H1 (cell line): ENCODE data around the gene GCAT. TPM values are rescaled to one million over a fixed set of nuclear protein-coding genes. Genes with fewer than 3 reads are reported as not detected.

Experiments
- BCL11A ChIP-seq, 2 experiments: IDR thresholded peaks; one replicate each; pipeline ENCODE4 v1.6.1; 2011; ENCODE audit warnings: low read depth in 2 of 2, low read length in 2 of 2, mild to moderate bottlenecking in 2 of 2
- CEBPB ChIP-seq: IDR thresholded peaks from 2 replicates; pipeline ENCODE4 v1.6.1; 2012; ENCODE audit warnings: low read depth, low read length
- CHD7 ChIP-seq: fragments of 300-600 bp; sonication (generic); IDR thresholded peaks from 2 replicates; pipeline ENCODE4 v1.7.1; 2012; ENCODE audit warnings: low read length, moderate library complexity, mild to moderate bottlenecking, inconsistent platforms; ENCODE audit not compliant: insufficient replicate concordance
- HDAC2 ChIP-seq, 2 experiments: fragments of 300-600 bp in 1 of 2; sonication (generic) in 1 of 2; IDR thresholded peaks; 2 replicates each; pipeline ENCODE4 v1.6.1; 2011 to 2012; ENCODE audit warnings: low read depth in 2 of 2, low read length in 2 of 2, mild to moderate bottlenecking in 2 of 2, moderate library complexity in 2 of 2, borderline replicate concordance in 1 of 2, inconsistent platforms in 1 of 2
- PHF8 ChIP-seq: fragments of 200-600 bp; sonication (generic); conservative IDR thresholded peaks from 2 replicates; pipeline ENCODE4 v1.7.1; 2012; ENCODE audit warnings: low read depth, mild to moderate bottlenecking, inconsistent platforms, low read length, moderate library complexity
- SUZ12 ChIP-seq: fragments of 200-600 bp; sonication (generic); IDR thresholded peaks from 2 replicates; pipeline ENCODE4 v1.6.1; 2012; ENCODE audit warnings: mild to moderate bottlenecking, inconsistent platforms, low read length, moderate library complexity, mixed read lengths
- polyA plus RNA-seq, 7 experiments: library from polyadenylated mRNA; depleted of rRNA in 3 of 7; stranded (reverse) in 5 of 7; unstranded in 2 of 7; fragments of >200 nt in 5 of 7; fragments of 200-250 nt in 2 of 7; gene quantifications; 1 replicate in 5 of 7; 2 replicates in 1 of 7; 4 replicates in 1 of 7; pipeline versions ENCODE4 v1.2.1 to v1.2.3, GENCODE V29; 2011 to 2013; ENCODE audit warnings: missing spikeins in 2 of 7, mixed read lengths in 2 of 7
- total RNA-seq: library from RNA; stranded (reverse); fragmentation: NEBNext Ultra II Directional; extraction: Animal tissue kit (Norgen Biotek cat#: 25700); gene quantifications from 2 replicates; pipeline ENCODE4 v1.2.1, GENCODE V29; 2021
- TF ChIP-seq, protein P1 (sequence below), 3 experiments: IDR thresholded peaks; 1 replicate in 2 of 3; 2 replicates in 1 of 3; pipeline versions ENCODE4 v1.5.1 to v1.6.1; 2011; ENCODE audit warnings: low read length in 3 of 3, mild to moderate bottlenecking in 3 of 3, inconsistent platforms in 2 of 3, low read depth in 1 of 3, moderate library complexity in 1 of 3; ENCODE audit not compliant: insufficient read depth in 1 of 3; ENCODE audit errors: control extremely low read depth in 1 of 3

Gene GCAT
- total and polyA plus RNA-seq, 2 of the 8 experiments (the other 6 are each of a cell fraction or from before 2014, with no cell fraction given), result 24.3 to 47.5 TPM

DNA sequence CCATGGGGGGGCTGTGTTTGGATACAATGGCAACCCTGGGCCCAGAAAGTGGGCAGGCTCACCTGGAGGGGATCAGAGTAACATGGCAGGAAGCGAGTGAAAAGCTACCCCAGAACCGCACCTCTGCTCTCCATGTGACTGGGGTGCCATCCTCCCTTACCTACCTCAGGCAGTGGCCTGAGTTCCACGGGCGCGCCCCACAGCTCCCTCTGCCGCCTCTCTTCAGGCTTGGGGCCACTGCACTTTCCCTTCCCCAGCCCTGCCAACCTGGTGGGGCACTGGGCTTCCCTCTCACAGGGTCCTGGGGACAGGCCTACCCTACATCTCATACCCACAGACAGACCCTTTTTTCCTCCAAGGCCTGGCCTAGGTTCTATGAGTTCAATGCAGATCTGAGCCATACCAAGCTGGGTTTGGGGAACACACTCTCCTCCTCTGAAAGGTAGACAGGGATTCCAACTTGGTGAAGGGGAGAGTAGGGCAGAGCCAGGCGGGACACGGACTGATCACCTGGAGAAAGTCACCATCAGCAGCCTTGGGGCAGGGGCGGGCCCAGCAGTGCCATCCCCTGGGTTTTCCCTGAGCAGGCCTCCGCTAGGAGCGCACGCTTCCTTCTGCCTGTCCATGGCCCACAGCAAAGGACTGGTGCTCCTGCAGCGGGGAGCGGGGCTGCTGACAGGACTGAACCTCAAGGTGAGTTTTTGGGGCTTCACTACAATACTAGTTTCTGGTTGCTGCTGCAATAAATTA is 22.5 kb downstream of the GCAT start (continued):
- TF ChIP-seq CHD7, result no peak
- no peak for TF ChIP-seq SUZ12
- no peak for TF ChIP-seq HDAC2 (IDR thresholded peaks at IDR 0.05; ENCODE audit: borderline replicate concordance in 1 of 2, low read depth in 2 of 2, low read length in 2 of 2)
- TF ChIP-seq BCL11A (IDR thresholded peaks at IDR 0.05; ENCODE audit: low read depth in 2 of 2, low read length in 2 of 2), result no peak
- TF ChIP-seq PHF8, result no peak
- TF ChIP-seq, protein P1, sequence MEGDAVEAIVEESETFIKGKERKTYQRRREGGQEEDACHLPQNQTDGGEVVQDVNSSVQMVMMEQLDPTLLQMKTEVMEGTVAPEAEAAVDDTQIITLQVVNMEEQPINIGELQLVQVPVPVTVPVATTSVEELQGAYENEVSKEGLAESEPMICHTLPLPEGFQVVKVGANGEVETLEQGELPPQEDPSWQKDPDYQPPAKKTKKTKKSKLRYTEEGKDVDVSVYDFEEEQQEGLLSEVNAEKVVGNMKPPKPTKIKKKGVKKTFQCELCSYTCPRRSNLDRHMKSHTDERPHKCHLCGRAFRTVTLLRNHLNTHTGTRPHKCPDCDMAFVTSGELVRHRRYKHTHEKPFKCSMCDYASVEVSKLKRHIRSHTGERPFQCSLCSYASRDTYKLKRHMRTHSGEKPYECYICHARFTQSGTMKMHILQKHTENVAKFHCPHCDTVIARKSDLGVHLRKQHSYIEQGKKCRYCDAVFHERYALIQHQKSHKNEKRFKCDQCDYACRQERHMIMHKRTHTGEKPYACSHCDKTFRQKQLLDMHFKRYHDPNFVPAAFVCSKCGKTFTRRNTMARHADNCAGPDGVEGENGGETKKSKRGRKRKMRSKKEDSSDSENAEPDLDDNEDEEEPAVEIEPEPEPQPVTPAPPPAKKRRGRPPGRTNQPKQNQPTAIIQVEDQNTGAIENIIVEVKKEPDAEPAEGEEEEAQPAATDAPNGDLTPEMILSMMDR (IDR thresholded peaks at IDR 0.05; ENCODE audit: control extremely low read depth in 1 of 3, insufficient read depth in 1 of 3, low read depth in 1 of 3, low read length in 3 of 3), result no peak
- TF ChIP-seq CEBPB, result no peak
